ENCODE data around the gene NOP56. TPM values are rescaled to one million over a fixed set of nuclear protein-coding genes. Genes with fewer than 3 reads are reported as not detected.

The NOP56 gene
- total and polyA plus RNA-seq, 2 donors (not counting 3 experiments of a cell fraction or from before 2014, with no cell fraction given): 151 to 329 TPM

DNA sequence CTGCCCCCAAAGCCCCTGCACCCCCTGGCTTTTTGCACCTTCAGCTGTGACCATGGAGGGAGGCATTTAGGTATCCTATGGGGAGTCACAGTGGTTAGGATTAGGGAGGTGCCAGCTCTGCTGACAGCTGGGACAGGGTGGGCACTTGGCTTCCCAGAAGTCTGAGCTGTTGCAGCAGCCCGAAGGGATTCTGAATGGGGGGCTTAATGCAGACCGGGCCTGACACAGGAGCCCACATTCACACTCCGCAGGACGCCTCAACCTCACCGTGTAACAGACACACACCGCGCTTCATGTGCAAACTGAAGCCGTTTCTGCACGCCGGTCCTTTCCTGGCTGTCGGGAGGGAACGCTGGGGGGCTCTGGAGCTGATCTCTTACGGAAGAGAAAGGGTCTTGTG lies 42.1 kb downstream of the NOP56 start:
- POLR2A ChIA-PET: no interaction called here
- H3K9me3 ChIP-seq (replicated peaks; ENCODE audit: control insufficient read depth, insufficient read depth, low read length): no peaks in the 10 kb centered on the region
- H4K20me1 ChIP-seq (replicated peaks; ENCODE audit: control insufficient read depth, extremely low read depth, insufficient read depth, low read length): peaks cover 2% of the 10 kb centered on the region
- H3K36me3 ChIP-seq (ENCODE audit: control insufficient read depth in 2 of 2, extremely low read depth in 1 of 2, insufficient read depth in 2 of 2, low read length in 2 of 2): no peaks in the 10 kb centered on the region
- CTCF ChIA-PET: interaction anchor here (2.4 kb wide), 1 partner anchor 49 kb away, joined by 9 read pairs; no protein-coding TSS in a partner anchor
- peaks cover 4% of the 10 kb centered on the region for H3K4me1 ChIP-seq (ENCODE audit: control insufficient read depth, extremely low read depth, insufficient read depth, low read length)
- no TSS peak for BruUV-seq (replicated peaks)
- peaks cover 37 to 53% of the 10 kb centered on the region in 2 experiments for H3K27me3 ChIP-seq (ENCODE audit: control insufficient read depth in 2 of 2, insufficient read depth in 2 of 2, low read length in 2 of 2)
- H2AFZ ChIP-seq (ENCODE audit: low read depth, low read length): no peak overlapping the region
- no peaks in the 10 kb centered on the region for H3K9me1 ChIP-seq (replicated peaks; ENCODE audit: control insufficient read depth, extremely low read depth, insufficient read depth, low read length)
- no peak for TF ChIP-seq EZH2 (IDR thresholded peaks at IDR 0.05; ENCODE audit: borderline replicate concordance, low read depth, low read length, severe bottlenecking)
- no peak for TF ChIP-seq POLR2AphosphoS5 (IDR thresholded peaks at IDR 0.05; ENCODE audit: insufficient read depth, low read depth, low read length)
- TF ChIP-seq JUN (IDR thresholded peaks at IDR 0.05; ENCODE audit: borderline replicate concordance, insufficient read depth, insufficient read length, low read depth): no peak
- TF ChIP-seq FOS (IDR thresholded peaks at IDR 0.05; ENCODE audit: borderline replicate concordance, insufficient read depth, low read length): no peak
- TF ChIP-seq, protein P1, sequence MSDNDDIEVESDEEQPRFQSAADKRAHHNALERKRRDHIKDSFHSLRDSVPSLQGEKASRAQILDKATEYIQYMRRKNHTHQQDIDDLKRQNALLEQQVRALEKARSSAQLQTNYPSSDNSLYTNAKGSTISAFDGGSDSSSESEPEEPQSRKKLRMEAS (IDR thresholded peaks at IDR 0.05; ENCODE audit: insufficient read depth, insufficient read length): no peak
- TF ChIP-seq CTCF (IDR thresholded peaks at IDR 0.05; ENCODE audit: extremely low read depth in 1 of 2, insufficient read depth in 1 of 2, low read depth in 1 of 2, low read length in 2 of 2): no peak
- TF ChIP-seq GATA2 (IDR thresholded peaks at IDR 0.05; ENCODE audit: insufficient read depth, insufficient read length, low read depth, low read length): no peak
- TF ChIP-seq MYC (IDR thresholded peaks at IDR 0.05; ENCODE audit: low read depth, low read length): no peak
- TF ChIP-seq POLR2A (IDR thresholded peaks at IDR 0.05; ENCODE audit: low read depth, low read length): no peak
- H3K4me2 ChIP-seq (ENCODE audit: insufficient read depth, low read length): no peak overlapping the region
- DNase-seq (ENCODE audit: low read depth, low spot score): no peak
- H3K79me2 ChIP-seq (ENCODE audit: control insufficient read depth, insufficient read depth, low read length): no peaks in the 10 kb centered on the region
- no peak overlapping the region for H3K4me3 ChIP-seq (replicated peaks in 1 of 3; ENCODE audit: insufficient read depth in 1 of 3, low read depth in 1 of 3, low read length in 3 of 3)
- intact Hi-C loops (cut with micrococcal nuclease) (no loop called here), dilution Hi-C loops (cut with MboI; ENCODE audit: extremely low pct_ligation_motif_present, low sequenced_read_pairs) (no loop called here)
- H3K9ac ChIP-seq (replicated peaks; ENCODE audit: extremely low read depth, insufficient read depth, low read length): no peak overlapping the region
- no peak overlapping the region for H3K27ac ChIP-seq (ENCODE audit: insufficient read depth, low read depth, low read length)
- FAIRE-seq: no peak

All from endothelial cell of umbilical vein (primary cell).